Measurements from ENCODE around the gene TMTC4. TPM values are rescaled to one million over a fixed set of nuclear protein-coding genes. Genes with fewer than 3 reads are reported as not detected.
"Not testable (repeated sequence)": the region's sequence is repeated elsewhere in the genome, so short reads cannot be mapped to it uniquely, and the experiment has no call there.

TMTC4 gene
- total RNA-seq, 2 donors from 2014 or later, result 8.2 to 17.9 TPM

GRCh38 chr13:100689191-100689590 lies 14.6 kb upstream of the TMTC4 start:
- H3K9me3 ChIP-seq, result peaks cover 4% of the 10 kb centered on the region
- TF ChIP-seq, protein P1, sequence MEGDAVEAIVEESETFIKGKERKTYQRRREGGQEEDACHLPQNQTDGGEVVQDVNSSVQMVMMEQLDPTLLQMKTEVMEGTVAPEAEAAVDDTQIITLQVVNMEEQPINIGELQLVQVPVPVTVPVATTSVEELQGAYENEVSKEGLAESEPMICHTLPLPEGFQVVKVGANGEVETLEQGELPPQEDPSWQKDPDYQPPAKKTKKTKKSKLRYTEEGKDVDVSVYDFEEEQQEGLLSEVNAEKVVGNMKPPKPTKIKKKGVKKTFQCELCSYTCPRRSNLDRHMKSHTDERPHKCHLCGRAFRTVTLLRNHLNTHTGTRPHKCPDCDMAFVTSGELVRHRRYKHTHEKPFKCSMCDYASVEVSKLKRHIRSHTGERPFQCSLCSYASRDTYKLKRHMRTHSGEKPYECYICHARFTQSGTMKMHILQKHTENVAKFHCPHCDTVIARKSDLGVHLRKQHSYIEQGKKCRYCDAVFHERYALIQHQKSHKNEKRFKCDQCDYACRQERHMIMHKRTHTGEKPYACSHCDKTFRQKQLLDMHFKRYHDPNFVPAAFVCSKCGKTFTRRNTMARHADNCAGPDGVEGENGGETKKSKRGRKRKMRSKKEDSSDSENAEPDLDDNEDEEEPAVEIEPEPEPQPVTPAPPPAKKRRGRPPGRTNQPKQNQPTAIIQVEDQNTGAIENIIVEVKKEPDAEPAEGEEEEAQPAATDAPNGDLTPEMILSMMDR (IDR thresholded peaks at IDR 0.05), result no peak
- H3K27me3 ChIP-seq (replicated peaks; ENCODE audit: insufficient read depth), result no peaks in the 10 kb centered on the region
- H3K27ac ChIP-seq, result no peak overlapping the region
- H3K36me3 ChIP-seq, result no peaks in the 10 kb centered on the region
- no peak overlapping the region for H3K4me3 ChIP-seq
- DNase-seq (ENCODE audit: low spot score) (no peak), ATAC-seq (ENCODE audit: insufficient number of reproducible peaks, low FRiP score, low read depth) (no peak)
- H3K4me1 ChIP-seq (ENCODE audit: control insufficient read depth in 1 of 2, low read depth in 2 of 2), result no peaks in the 10 kb centered on the region

DNA sequence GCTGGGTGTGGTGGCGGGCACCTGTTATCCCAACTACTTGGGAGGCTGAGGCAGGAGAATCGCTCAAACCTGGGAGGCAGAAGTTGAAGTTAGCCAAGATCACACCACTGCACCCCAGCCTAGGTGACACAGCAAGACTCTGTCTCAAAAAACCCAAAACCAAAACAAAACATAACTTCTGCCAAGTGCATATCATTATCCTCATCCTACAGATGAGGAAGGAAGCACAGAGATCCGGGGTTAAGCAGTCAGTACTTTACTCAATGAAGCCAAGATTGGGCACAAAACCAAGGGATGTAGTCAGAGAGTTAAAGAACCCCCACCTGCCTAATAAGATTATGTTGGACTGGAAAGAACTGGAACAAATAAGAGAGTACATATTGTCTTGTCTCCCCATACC lies 5.5 kb upstream of the TMTC4 start:
- Histone ChIP-seq H3K9me3 (no peaks in the 10 kb centered on the region), H3K27ac (no peak overlapping the region), H3K27me3 (replicated peaks; ENCODE audit: insufficient read depth) (no peaks in the 10 kb centered on the region), H3K4me1 (ENCODE audit: control insufficient read depth in 1 of 2, low read depth in 2 of 2) (peaks cover 0 to 4% of the 10 kb centered on the region in 2 donors), H3K36me3 (no peaks in the 10 kb centered on the region), H3K4me3 (no peak overlapping the region)
- DNase-seq (ENCODE audit: low spot score) (no peak), ATAC-seq (ENCODE audit: insufficient number of reproducible peaks, low FRiP score, low read depth) (no peak)
- TF ChIP-seq, protein P1 (IDR thresholded peaks at IDR 0.05), result no peak

DNA sequence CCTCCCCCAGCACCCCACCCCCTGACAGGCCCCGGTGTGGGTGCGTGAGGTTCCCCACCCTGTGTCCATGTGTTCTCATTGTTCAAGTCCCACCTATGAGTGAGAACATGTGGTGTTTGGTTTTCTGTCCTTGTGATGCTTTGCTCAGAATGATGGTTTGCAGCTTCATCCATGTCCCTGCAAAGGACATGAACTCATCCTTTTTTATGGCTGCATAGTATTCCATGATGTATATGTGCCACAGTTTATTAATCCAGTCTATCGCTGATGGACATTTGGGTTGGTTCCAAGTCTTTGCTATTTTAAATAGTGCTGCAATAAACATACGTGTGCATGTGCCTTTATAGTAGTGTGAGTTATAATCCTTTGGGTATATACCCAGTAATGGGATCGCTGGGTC lies 2.5 kb upstream of the TMTC4 start:
- ATAC-seq (ENCODE audit: insufficient number of reproducible peaks, low FRiP score, low read depth); H3K27ac ChIP-seq; DNase-seq (ENCODE audit: low spot score); H3K27me3 ChIP-seq (replicated peaks; ENCODE audit: insufficient read depth); H3K4me3 ChIP-seq; H3K36me3 ChIP-seq; H3K9me3 ChIP-seq: not testable (repeated sequence)
- H3K4me1 ChIP-seq (ENCODE audit: control insufficient read depth in 1 of 2, low read depth in 2 of 2), result peaks cover 0 to 12% of the 10 kb centered on the region in 2 donors

DNA sequence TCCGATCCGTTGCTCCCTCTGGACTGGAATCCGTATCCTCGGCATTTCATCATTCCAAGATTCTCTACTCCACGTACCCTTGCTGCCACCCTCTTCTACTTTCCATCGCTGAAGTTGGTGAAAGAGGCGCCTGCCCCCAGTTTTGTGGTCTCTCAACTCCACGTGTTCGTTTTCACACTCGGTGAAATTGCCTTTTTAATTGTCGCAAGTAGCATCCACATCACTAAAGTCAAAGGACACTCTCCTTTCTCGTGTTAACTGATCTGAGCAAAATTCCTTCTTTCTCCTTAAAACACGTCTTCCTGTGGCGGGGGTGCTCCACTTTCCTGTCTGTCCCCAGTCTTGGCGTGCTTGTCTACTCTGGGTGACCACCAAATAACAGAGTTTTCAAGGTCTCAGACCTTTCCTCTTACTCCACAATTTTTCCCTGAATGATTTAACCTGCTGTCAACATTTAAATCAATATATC lies 1.1 kb upstream of the TMTC4 start:
- Histone ChIP-seq H3K27me3 (replicated peaks; ENCODE audit: insufficient read depth) (no peaks in the 10 kb centered on the region), H3K27ac (peak overlapping the region in 1 of 2 donors; percentile 78), H3K9me3 (no peaks in the 10 kb centered on the region), H3K4me3 (peak overlapping the region; percentile 91), H3K4me1 (ENCODE audit: control insufficient read depth in 1 of 2, low read depth in 2 of 2) (peaks cover 0 to 12% of the 10 kb centered on the region in 2 donors), H3K36me3 (no peaks in the 10 kb centered on the region)
- no peak for ATAC-seq (ENCODE audit: insufficient number of reproducible peaks, low FRiP score, low read depth)
- TF ChIP-seq, protein P1 (IDR thresholded peaks at IDR 0.05), result no peak
- no peak for DNase-seq (ENCODE audit: low spot score)

GRCh38 chr13:100674872-100675660 lies 471 bp upstream of the TMTC4 start:
- Histone ChIP-seq H3K4me1 (ENCODE audit: control insufficient read depth in 1 of 2, low read depth in 2 of 2) (peaks cover 0 to 12% of the 10 kb centered on the region in 2 donors), H3K36me3 (no peaks in the 10 kb centered on the region), H3K27me3 (replicated peaks; ENCODE audit: insufficient read depth) (no peaks in the 10 kb centered on the region), H3K4me3 (peak overlapping the region; percentile 91), H3K27ac (peak overlapping the region; percentile 72 to 78), H3K9me3 (no peaks in the 10 kb centered on the region)
- DNase-seq (ENCODE audit: low spot score), result peak; percentile 98
- TF ChIP-seq, protein P1 (IDR thresholded peaks at IDR 0.05), result peak; percentile 15
- ATAC-seq (ENCODE audit: insufficient number of reproducible peaks, low FRiP score, low read depth), result peak; percentile 98
